Measurements from ENCODE around the gene KCNQ1.

KCNQ1 gene

DNA sequence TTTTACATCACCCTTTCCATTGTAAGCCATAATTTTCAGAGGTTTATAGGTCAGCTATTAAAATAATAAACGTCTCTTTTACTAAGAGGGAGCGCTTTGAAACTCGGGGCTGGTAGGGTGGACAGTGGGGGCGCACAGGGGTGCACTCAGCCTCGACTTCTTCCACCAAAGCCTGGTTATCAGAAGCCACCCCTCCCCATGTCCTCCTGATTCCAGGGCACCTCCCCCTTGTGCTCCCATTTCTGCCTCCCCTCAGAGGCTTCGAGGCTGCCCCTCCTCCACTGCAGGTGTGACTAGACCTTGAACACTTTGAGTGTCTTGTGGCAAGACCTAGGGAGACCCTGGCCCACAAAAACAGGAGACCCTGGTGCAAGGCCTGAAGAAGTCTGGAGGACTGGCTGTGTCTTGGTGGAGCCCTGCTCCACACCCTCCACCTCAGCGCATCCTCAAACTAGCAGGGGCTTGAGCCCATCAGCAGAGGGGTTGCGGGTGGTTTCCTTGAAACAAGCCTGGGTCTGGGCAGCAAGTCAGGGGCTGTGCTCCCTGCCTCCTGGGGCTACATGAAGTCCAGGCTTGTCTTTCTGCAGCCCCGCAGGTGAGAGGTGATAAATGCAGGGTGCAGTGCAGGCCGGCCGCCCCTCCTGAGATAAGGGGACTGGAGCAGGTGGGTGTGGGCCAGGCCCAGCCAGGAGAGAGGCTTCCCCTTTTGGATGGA, 437.7 kb downstream of the KCNQ1 start:
- DNase-seq = no peak

DNA sequence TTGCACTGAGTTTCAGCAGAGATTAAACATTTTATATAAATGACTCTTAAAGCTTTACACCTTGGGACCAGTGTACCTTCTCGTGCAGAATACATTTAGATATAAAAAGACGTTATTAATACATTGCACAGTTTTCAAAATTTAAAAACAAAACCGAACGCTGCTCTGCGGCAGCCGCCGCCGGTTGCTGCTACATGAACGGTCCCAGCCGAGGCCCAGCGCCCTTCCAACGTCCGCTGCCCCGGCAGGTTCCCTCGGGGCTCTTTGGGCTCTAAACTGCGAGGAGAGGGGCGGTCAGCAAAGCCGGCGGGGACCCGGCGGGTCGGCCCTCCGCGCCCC, 438.8 kb downstream of the KCNQ1 start:
- no peak for DNase-seq

DNA sequence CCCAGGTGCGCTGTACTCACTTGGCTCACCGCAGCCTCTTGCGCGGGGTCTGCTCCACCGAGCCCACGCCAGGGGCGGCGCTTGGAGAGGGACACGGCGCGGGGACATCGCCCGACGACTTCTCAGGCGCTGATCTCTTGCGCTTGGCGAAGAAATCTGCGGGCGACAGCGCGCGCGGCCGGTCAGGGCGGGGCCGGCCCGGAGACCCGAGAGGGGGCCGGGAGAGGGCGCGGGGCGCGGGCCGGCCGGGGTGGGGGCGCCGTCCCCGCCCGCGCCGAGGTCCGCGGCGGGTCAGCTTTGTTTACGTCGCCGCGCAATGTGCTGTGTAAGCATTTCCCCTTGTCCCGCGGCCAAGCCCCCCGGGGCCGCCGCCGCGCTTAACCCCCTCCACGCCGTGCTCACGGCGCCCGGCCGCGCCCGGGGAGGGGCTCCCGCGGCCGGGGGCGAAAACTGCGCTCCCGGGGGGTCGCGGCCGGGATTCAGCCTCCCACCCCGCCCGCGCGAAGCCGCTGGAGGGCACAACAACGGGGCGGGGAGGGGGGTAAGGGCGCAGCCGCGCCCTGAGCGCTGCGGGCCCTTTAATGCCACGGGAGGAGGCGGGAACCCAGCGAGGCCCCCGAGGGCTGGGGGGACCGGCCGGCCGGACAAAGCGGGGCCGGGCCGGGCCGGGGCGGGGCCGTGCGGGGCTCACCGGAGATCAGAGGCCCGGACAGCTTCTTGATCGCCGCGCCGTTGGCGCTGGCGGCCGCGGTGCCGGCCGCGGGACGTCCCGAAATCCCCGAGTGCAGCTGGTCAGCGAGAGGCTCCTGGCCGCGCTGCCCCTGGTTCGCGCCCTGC, 439.4 kb downstream of the KCNQ1 start:
- DNase-seq = no peak

GRCh38 chr11:2885017-2885677, 440.3 kb downstream of the KCNQ1 start:
- DNase-seq = no peak

DNA sequence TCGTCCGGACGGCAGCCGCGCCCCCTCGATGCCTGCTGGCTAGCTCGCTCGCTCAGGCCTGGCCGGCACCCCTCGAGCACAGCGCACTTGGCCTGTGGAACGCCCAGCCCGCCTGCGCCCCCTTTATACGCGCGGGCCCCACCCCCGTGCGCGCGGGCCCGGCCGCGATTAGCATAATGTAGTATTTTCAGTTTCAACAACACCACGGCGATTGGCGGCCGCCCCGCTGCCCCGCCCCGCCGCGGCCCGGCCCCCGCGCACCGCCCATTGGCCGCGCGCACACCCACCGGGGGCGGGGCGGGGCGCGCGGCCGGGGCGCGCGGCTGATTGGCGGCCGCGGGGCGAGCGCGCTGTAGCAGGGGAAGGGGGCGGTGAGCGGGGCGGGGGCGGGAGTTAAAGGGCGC, 440.9 kb downstream of the KCNQ1 start, which contains the start of gene CDKN1C:
TSS of gene CDKN1C (minus strand) at position 98 of the 404 bp plus-strand sequence. CDS start 319 bp downstream, outside the sequence.
- DNase-seq = peak; percentile 80

GRCh38 chr11:2886191-2886894, 441.5 kb downstream of the KCNQ1 start:
- DNase-seq = no peak

DNA sequence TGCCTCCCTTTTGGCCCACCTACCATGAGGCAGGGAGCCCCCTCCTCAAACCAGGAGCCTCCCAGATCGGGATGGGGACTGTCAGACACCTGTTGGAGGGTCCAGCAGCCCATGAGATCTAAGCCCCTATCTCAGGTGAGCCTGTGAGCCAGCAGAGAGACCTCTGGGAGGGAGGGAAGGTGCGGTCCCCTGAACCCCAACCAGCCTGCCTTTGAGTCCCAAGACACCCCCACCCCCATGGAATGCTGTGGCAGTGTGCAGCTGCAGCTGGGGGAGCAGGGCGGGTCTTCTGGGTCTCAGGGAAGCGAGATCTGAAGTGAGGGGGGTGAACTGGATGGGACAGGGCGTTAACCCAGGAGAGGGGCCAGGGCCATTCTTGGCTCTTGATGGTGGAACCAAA, 442.1 kb downstream of the KCNQ1 start:
- DNase-seq = no peak

GRCh38 chr11:2887515-2888195, 442.8 kb downstream of the KCNQ1 start:
- DNase-seq = no peak

DNA sequence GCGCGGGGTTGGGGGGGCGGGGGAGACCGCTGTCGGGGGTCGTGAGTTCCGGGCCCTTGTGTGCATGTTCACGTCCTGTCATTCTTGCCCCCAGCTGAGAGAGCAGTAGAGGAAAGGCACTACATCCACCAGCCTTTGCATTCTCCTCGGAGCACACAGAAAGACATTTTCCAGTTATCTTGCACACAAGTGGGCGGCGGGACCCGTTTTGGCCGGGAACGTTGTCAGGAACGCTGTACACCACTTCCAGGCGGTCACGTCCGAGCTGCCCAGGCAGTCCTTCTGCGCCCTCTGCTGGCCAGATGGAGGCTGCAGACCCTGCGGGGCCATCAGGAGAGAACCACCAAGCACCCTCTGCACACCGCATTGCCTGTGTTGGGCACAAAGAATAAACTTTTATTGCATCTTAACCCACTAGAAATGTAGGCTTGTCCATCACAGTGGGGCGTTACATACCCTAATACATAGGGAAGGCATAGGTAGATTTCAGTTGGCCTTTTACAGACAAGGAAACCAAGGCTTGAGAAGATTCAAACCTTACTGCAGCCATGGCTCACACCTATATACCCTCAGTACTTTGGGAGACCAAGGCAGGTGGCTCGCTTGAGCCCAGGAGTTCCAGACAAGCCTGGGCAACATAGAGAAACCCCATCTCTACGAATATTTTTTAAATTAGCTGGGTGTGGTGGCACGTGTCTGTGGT, 443.6 kb downstream of the KCNQ1 start:
- DNase-seq = peak; percentile 52

GRCh38 chr11:2889362-2890273, 444.8 kb downstream of the KCNQ1 start:
- no peak for DNase-seq

DNA sequence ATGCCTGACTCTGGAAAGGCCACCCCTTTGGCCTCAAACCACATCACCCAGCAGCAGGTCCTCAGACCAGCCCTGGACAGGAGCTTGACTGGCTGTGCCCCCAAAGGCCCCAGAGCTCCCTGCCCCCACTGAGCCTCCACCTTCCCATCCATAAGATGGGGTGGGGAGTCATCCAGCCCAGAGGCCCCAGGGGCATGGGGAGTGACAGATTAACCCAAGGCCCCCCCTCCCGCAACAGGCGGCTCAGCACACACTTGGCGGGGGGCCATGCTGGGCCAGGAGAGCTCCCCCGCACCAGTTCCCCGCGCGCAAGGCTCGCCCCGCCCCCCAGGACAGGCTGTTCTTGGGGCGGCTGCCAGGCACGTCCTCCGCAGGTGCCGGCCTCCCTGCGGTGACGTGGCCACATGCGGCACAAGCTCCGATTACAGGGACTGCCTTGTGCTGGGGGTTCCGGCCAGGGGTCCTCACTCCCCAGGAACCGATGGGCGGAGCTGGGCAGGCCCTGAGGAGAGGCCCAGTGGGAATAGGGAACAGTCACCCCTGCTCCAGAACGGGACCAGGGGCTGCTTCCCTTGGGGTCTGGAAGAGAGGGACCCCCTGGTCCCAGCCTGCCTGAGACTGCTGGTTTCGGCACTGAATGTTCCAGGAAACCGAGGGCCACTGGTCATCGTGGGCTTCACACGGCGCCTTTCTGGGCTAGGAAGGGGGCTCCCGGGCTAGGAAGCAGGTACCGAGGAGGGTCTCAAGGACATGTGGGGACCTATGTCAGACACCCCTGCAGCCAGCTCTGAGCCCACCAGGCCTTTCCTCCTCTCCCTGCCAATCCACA, 445.9 kb downstream of the KCNQ1 start:
- DNase-seq = no peak

DNA sequence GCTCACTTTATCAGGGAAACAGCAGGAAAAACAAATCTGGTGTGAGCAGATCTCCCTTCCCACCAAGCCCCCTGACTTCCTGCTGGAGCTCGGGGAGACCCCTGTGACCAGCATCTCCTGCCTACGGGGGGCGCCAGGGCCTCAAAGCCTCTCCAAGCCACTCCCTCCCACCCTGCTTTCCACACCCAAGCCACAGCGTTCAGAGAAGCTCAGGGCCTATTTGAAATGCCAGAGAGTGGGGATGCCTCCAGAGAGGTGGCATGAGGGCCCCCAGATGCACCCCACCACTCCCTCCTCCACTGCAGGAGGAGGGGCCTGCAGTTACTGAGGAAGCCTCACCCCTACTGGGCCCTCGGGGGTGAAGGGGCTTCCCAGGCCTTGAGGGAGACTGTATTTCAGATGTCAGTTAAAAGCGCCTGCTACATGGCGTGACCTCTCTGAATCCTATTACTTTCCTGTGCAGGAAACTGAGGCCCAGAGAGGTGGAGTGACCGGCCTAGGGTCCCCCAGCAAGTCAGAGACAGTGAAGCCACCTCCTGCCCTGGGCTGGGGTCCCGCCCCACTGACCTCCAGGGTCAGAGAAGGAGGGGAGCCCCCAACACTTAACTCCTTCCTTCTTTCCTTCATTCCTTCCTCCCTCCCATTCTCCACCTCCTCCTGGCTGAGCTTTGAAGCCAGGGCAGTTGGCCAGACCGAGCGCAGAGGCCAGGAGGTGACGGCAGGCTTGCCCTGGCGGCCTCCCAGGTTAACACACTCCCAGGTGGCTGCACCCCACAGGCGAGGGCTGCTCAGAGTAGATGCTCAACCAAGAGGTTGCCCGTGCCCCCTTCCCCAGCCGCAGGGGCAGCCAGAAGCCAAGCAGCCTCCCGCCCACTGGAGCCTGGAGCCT, 446.8 kb downstream of the KCNQ1 start:
- DNase-seq = no peak

- no peak for DNase-seq
Observed at GRCh38 chr11:2892215-2892966, 447.6 kb downstream of the KCNQ1 start.

- DNase-seq = no peak
Observed at GRCh38 chr11:2892967-2893528, 448.2 kb downstream of the KCNQ1 start.

DNA sequence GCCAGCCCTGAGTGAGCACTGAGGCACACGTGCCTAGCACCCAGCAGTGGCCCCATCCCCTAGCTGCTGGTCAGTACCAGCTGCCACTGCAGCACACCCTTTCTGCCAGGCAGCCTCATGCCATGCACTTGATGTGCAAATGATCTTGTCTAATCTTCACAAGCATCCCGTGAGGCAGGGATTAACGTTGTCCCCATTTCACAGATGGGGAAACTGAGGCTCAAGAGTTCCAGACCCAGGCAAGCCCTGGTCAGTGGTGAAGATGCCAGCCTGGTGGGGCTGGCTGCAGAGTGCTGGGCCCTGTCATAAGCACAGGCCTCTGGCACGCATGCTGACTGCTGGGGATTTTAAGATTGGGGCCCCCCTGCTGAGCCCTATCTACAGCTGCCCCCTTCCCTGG, 449.1 kb downstream of the KCNQ1 start:
- no peak for DNase-seq

DNA sequence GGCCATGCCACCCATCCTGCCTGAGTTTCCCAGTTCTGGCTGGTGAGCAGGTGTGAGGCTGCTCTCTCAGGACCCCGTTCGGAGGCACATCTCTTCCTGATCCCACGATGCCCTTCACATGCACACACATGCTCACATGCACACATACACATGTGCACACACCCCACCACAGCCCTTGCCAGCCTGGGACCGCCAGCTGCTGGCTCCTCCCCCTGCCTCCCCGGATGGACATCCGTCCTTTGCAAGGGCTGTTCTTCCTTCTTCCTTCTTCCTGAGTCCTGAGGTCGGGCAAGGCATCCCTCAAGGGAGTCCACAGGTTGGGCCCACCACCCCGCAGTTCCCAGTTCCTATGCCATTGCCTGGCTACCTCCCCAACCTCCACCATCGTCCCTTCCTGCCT, 451.2 kb downstream of the KCNQ1 start:
- no peak for DNase-seq

- DNase-seq = no peak
Observed at GRCh38 chr11:2897048-2897447, 452.2 kb downstream of the KCNQ1 start.

All from activated gamma-delta T cell (primary cell).